Keratinocyte (primary cell): ENCODE results near the gene FAM78B.

Experiments used
- EZH2 ChIP-seq: IDR thresholded peaks from one replicate; pipeline ENCODE4 v1.6.1; 2012; ENCODE audit warnings: inconsistent platforms, mild to moderate bottlenecking, low read length, moderate library complexity
- TF ChIP-seq, protein P1 (sequence below), 3 experiments: IDR thresholded peaks in 1 of 3; conservative IDR thresholded peaks in 1 of 3; optimal IDR thresholded peaks in 1 of 3; 2 replicates in 2 of 3; 3 replicates in 1 of 3; pipeline versions ENCODE3 to v1.5.1; 2011; ENCODE audit warnings: low read length in 3 of 3, mild to moderate bottlenecking in 3 of 3, moderate library complexity in 2 of 3, control low read depth in 1 of 3, inconsistent platforms in 1 of 3; ENCODE audit not compliant: insufficient read depth in 2 of 3; ENCODE audit errors: extremely low read depth in 1 of 3

DNA sequence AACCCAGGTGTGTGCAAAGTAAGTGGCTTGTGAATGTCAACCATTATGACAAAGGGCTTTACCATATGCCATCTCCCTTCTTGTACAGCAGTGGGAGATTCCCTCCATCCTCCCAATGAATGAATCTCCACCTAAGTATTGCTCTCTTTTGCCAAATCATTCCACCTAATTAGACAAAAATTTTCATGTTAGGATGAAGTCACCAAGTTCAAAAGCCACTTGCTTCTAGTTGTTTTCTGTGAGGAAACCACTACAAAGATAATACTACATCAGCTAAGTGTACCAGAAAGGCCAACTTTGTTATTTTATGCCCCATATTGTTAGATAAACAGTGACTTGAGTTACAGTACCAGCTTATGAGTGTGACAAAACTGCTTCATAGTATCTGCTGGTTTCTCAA is 34.3 kb downstream of the FAM78B start:
- TF ChIP-seq, protein P1, sequence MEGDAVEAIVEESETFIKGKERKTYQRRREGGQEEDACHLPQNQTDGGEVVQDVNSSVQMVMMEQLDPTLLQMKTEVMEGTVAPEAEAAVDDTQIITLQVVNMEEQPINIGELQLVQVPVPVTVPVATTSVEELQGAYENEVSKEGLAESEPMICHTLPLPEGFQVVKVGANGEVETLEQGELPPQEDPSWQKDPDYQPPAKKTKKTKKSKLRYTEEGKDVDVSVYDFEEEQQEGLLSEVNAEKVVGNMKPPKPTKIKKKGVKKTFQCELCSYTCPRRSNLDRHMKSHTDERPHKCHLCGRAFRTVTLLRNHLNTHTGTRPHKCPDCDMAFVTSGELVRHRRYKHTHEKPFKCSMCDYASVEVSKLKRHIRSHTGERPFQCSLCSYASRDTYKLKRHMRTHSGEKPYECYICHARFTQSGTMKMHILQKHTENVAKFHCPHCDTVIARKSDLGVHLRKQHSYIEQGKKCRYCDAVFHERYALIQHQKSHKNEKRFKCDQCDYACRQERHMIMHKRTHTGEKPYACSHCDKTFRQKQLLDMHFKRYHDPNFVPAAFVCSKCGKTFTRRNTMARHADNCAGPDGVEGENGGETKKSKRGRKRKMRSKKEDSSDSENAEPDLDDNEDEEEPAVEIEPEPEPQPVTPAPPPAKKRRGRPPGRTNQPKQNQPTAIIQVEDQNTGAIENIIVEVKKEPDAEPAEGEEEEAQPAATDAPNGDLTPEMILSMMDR (optimal IDR thresholded peaks at IDR 0.05 in 1 of 3, IDR thresholded peaks at IDR 0.05 in 1 of 3, conservative IDR thresholded peaks at IDR 0.05 in 1 of 3; ENCODE audit: extremely low read depth in 1 of 3, insufficient read depth in 2 of 3, low read length in 3 of 3) = no peak
- TF ChIP-seq EZH2 = no peak
